Endothelial cell of umbilical vein (primary cell): Measurements from ENCODE around the gene RXFP1. TPM values are rescaled to one million over a fixed set of nuclear protein-coding genes. Genes with fewer than 3 reads are reported as not detected.

Source experiments
- BruUV-seq: library from RNA; stranded (reverse); fragments of 400-500 nt; replicated peaks from 2 replicates; lab custom pipeline; 2021; lab: Mats Ljungman, UMichigan
- CTCF ChIA-PET: fragments of 300-600, 350-600 bp; sonication (Branson Sonifier 250); formaldehyde crosslinking; loops from one replicate; lab custom pipeline; 2021; ENCODE audit warnings: antibody characterized with exemption, inconsistent platforms; lab: Charles Lee
- POLR2A ChIA-PET: fragments of 300-600, 350-600 bp; sonication (Branson Sonifier 250); formaldehyde crosslinking; loops from one replicate; lab custom pipeline; 2021; ENCODE audit warnings: antibody characterized with exemption, inconsistent platforms; lab: Charles Lee
- DNase-seq: peaks from one replicate; pipeline ENCODE4 v3.0.0-alpha.2; 2011; ENCODE audit warnings: low read depth, low spot score
- FAIRE-seq: peaks from 2 replicates; lab custom pipeline; 2011; peaks lifted over from hg19 to GRCh38; lab: Jason Lieb, UNC
- H2AFZ ChIP-seq: 2 replicates; pipeline ENCODE4 v1.6.0; 2012; ENCODE audit warnings: low read depth, low read length, control low read depth, inconsistent platforms
- H3K27ac ChIP-seq: 2 replicates; pipeline ENCODE4 v1.5.1; 2011; ENCODE audit warnings: low read depth, mild to moderate bottlenecking, control low read depth, low read length, moderate library complexity; ENCODE audit not compliant: insufficient read depth
- H3K27me3 ChIP-seq, 2 experiments: 2 replicates each; pipeline versions ENCODE4 v1.6.0 to v1.6.1; 2011; ENCODE audit warnings: low read length in 2 of 2, mixed read lengths in 1 of 2; ENCODE audit not compliant: control insufficient read depth in 2 of 2, insufficient read depth in 2 of 2
- H3K36me3 ChIP-seq, 2 experiments: 2 replicates in 1 of 2; 3 replicates in 1 of 2; pipeline ENCODE4 v1.5.1; 2011; ENCODE audit warnings: low read length in 2 of 2, mild to moderate bottlenecking in 1 of 2, moderate library complexity in 1 of 2; ENCODE audit not compliant: control insufficient read depth in 2 of 2, insufficient read depth in 2 of 2; ENCODE audit errors: extremely low read depth in 1 of 2
- H3K4me1 ChIP-seq: 3 replicates; pipeline ENCODE4 v1.5.1; 2011; ENCODE audit warnings: mild to moderate bottlenecking, low read length; ENCODE audit not compliant: control insufficient read depth, insufficient read depth; ENCODE audit errors: extremely low read depth
- H3K4me2 ChIP-seq: 2 replicates; pipeline ENCODE4 v1.6.1; 2011; ENCODE audit warnings: low read length, control low read depth, mixed read lengths; ENCODE audit not compliant: insufficient read depth
- H3K4me3 ChIP-seq, 3 experiments: fragments of 200-600 bp in 1 of 3; sonication (generic), shearing (Covaris generic) in 1 of 3; replicated peaks in 1 of 3; 2 replicates each; pipeline ENCODE4 v1.5.1; 2011 to 2016; ENCODE audit warnings: control low read depth in 3 of 3, low read length in 3 of 3, mild to moderate bottlenecking in 2 of 3, inconsistent platforms in 1 of 3, low read depth in 1 of 3, moderate library complexity in 1 of 3; ENCODE audit not compliant: insufficient read depth in 1 of 3
- H3K79me2 ChIP-seq: 2 replicates; pipeline ENCODE4 v1.6.0; 2012; ENCODE audit warnings: low read length, inconsistent platforms; ENCODE audit not compliant: control insufficient read depth, insufficient read depth
- H3K9ac ChIP-seq: replicated peaks from 2 replicates; pipeline ENCODE3; 2011; ENCODE audit warnings: low read length, control low read depth; ENCODE audit not compliant: insufficient read depth; ENCODE audit errors: extremely low read depth
- H3K9me1 ChIP-seq: replicated peaks from 3 replicates; pipeline ENCODE4 v1.6.0; 2011; ENCODE audit warnings: mild to moderate bottlenecking, low read length; ENCODE audit not compliant: control insufficient read depth, insufficient read depth; ENCODE audit errors: extremely low read depth
- H3K9me3 ChIP-seq: replicated peaks from 2 replicates; pipeline ENCODE4 v1.5.1; 2012; ENCODE audit warnings: low read length, inconsistent platforms; ENCODE audit not compliant: control insufficient read depth, insufficient read depth
- H4K20me1 ChIP-seq: replicated peaks from 2 replicates; pipeline ENCODE3; 2011; ENCODE audit warnings: mild to moderate bottlenecking, low read length; ENCODE audit not compliant: control insufficient read depth, insufficient read depth; ENCODE audit errors: extremely low read depth
- CTCF ChIP-seq, 2 donors: IDR thresholded peaks; 1 replicate in 1 of 2; 2 replicates in 1 of 2; pipeline ENCODE4 v1.5.1; 2011; ENCODE audit warnings: low read length in 2 of 2, mild to moderate bottlenecking in 2 of 2, moderate library complexity in 2 of 2, control low read depth in 1 of 2, inconsistent platforms in 1 of 2, low read depth in 1 of 2; ENCODE audit not compliant: insufficient read depth in 1 of 2; ENCODE audit errors: extremely low read depth in 1 of 2
- EZH2 ChIP-seq: IDR thresholded peaks from 2 replicates; pipeline ENCODE4 v1.6.1; 2012; ENCODE audit warnings: borderline replicate concordance, low read depth, mild to moderate bottlenecking, moderate library complexity, low read length, inconsistent platforms; ENCODE audit not compliant: severe bottlenecking
- FOS ChIP-seq: IDR thresholded peaks from 2 replicates; pipeline ENCODE4 v1.6.1; 2011; ENCODE audit warnings: mild to moderate bottlenecking, low read length, moderate library complexity, borderline replicate concordance; ENCODE audit not compliant: insufficient read depth
- GATA2 ChIP-seq: IDR thresholded peaks from 2 replicates; pipeline ENCODE4 v1.7.0; 2011; ENCODE audit warnings: low read depth, mild to moderate bottlenecking, moderate library complexity, mixed read lengths, low read length; ENCODE audit not compliant: insufficient read length, insufficient read depth
- JUN ChIP-seq: IDR thresholded peaks from 2 replicates; pipeline ENCODE4 v1.6.1; 2011; ENCODE audit warnings: borderline replicate concordance, low read depth; ENCODE audit not compliant: insufficient read length, insufficient read depth
- MAX ChIP-seq: IDR thresholded peaks from 2 replicates; pipeline ENCODE4 v1.6.1; 2011; ENCODE audit not compliant: insufficient read depth, insufficient read length
- MYC ChIP-seq: IDR thresholded peaks from one replicate; pipeline ENCODE4 v1.6.1; 2011; ENCODE audit warnings: mild to moderate bottlenecking, low read depth, low read length
- POLR2A ChIP-seq: IDR thresholded peaks from 2 replicates; pipeline ENCODE4 v1.6.1; 2012; ENCODE audit warnings: low read depth, mild to moderate bottlenecking, control low read depth, low read length
- POLR2AphosphoS5 ChIP-seq: IDR thresholded peaks from 2 replicates; pipeline ENCODE4 v1.6.1; 2012; ENCODE audit warnings: low read depth, mild to moderate bottlenecking, control low read depth, low read length, moderate library complexity; ENCODE audit not compliant: insufficient read depth
- dilution Hi-C: fragments of 300-500 bp; cut with MboI; formaldehyde crosslinking; loops from one replicate; pipeline ENCODE4 v1.15.0; 2019; ENCODE audit warnings: low sequenced_read_pairs; ENCODE audit not compliant: extremely low pct_ligation_motif_present
- intact Hi-C: fragments of 100-400 bp; cut with micrococcal nuclease; formaldehyde crosslinking; loops from one replicate; pipeline ENCODE4 v1.10.0; 2022
- polyA plus RNA-seq, 4 experiments: library from polyadenylated mRNA; depleted of rRNA in 3 of 4; stranded (reverse) in 3 of 4; unstranded in 1 of 4; fragments of >200 nt; gene quantifications; 2 replicates each; pipeline versions ENCODE4 v1.2.1 to v1.2.3, GENCODE V29; 2011 to 2012; ENCODE audit warnings: missing spikeins in 1 of 4
- total RNA-seq: library from RNA; stranded (reverse); gene quantifications from 2 replicates; pipeline ENCODE4 v1.2.3, GENCODE V29; 2021

RXFP1 gene
- total and polyA plus RNA-seq, 2 donors (not counting 3 experiments of a cell fraction or from before 2014, with no cell fraction given), result not detected

- Histone ChIP-seq H3K27ac (no peak overlapping the region), H3K79me2 (no peaks in the 10 kb centered on the region), H3K9ac (no peak overlapping the region), H2AFZ (no peak overlapping the region), H3K27me3 (no peaks in the 10 kb centered on the region), H3K4me1 (no peaks in the 10 kb centered on the region), H3K4me2 (no peak overlapping the region), H3K36me3 (no peaks in the 10 kb centered on the region), H3K9me3 (no peaks in the 10 kb centered on the region), H3K4me3 (no peak overlapping the region), H4K20me1 (no peaks in the 10 kb centered on the region), H3K9me1 (no peaks in the 10 kb centered on the region)
- no peak for FAIRE-seq
- DNase-seq, result no peak
- intact Hi-C loops (no loop called here), dilution Hi-C loops (no loop called here)
- ChIA-PET POLR2A (no interaction called here), CTCF (interaction anchor here (1.3 kb wide), 1 partner anchor 8 kb away, joined by 3 read pairs; the partner anchor contains the start of gene RXFP1)
- no peak for TF ChIP-seq GATA2
- TF ChIP-seq CTCF (IDR thresholded peaks at IDR 0.05; ENCODE audit: extremely low read depth in 1 of 2, insufficient read depth in 1 of 2, low read depth in 1 of 2, low read length in 2 of 2), result no peak
- no peak for TF ChIP-seq MYC
- TF ChIP-seq MAX, result no peak
- no peak for TF ChIP-seq POLR2A
- TF ChIP-seq POLR2AphosphoS5, result no peak
- no peak for TF ChIP-seq JUN
- no peak for TF ChIP-seq FOS
- no peak for TF ChIP-seq EZH2
- BruUV-seq, result no TSS peak
Observed at GRCh38 chr4:158530381-158530780, 8.7 kb downstream of the RXFP1 start.
